Measurements from ENCODE around the gene TCTN2. TPM values are rescaled to one million over a fixed set of nuclear protein-coding genes. Genes with fewer than 3 reads are reported as not detected.

TCTN2 gene
- total RNA-seq, result 1 to 10 TPM; 3.8 to 4.1 TPM

DNA sequence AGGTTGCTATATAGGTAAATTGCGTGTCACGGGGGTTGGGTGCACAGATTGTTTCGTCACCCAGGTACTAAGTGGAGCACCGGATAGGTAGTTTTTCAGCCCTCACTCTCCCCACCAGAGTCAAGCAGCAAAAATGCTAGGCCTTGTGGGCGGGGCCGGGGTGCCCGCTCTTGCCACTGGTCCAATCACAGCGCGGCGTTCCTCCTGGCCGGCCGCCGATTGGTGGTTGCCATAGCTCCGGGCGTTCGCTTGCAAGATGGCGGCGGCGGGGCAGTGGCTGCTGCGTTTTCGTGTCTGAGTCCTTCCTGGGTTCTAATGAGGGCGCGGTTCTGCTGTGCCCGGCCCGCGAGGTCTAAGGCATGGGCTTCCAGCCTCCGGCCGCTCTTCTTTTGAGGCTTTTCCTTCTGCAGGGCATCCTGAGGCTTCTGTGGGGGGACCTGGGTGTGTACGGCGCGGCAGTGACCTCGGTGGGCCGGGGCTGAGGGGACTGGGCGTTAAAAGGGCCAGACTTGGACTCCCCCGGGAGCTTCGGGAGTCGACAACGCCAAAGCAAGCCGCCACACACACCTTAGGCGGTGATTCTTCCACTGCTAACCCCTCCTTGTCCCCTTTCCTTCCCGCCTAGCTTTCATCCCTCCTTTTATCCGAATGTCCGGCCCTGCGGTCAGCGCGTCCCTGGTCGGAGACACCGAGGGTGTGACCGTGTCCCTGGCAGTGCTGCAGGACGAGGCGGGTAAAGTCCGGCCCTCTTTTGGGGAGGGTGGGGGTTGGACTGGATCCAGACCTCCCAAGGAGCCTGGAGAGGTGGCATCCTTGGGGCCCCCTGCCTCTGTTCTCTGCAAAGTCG is at the start of gene TCTN2:
Gene TCTN2, plus strand, starts transcription at position 232 of the 847 bp plus-strand sequence. Its CDS starts 128 bp downstream, at position 360.
- ATAC-seq (ENCODE audit: low read depth), result peak; percentile 99
- H3K9me3 Mint-ChIP-seq, result no peaks in the 10 kb centered on the region
- H3K4me3 Mint-ChIP-seq, result peak within 1 kb of the TSS; percentile 84
- no peaks in the 10 kb centered on the region for H3K27me3 Mint-ChIP-seq
- no peaks in the 10 kb centered on the region for H3K4me1 Mint-ChIP-seq
- H3K27ac Mint-ChIP-seq, result peak within 1 kb of the TSS; percentile 62
- no peaks in the 10 kb centered on the region for H3K36me3 Mint-ChIP-seq
- POLR2A ChIA-PET, result interaction anchor here (1.0 to 2.0 kb wide), 2 partner anchors 11 to 41 kb away, joined by 4 to 8 read pairs; partner anchors contain the start of gene ATP6V0A2
- peak; percentile 95 for DNase-seq

GRCh38 chr12:123621619-123622530 is 49.0 kb upstream of the TCTN2 start:
- DNase-seq (no peak), ATAC-seq (ENCODE audit: low read depth) (no peak)
- Mint-ChIP-seq H3K27ac (no peak overlapping the region), H3K36me3 (peaks cover 37% of the 10 kb centered on the region), H3K27me3 (no peaks in the 10 kb centered on the region), H3K4me3 (no peak overlapping the region), H3K4me1 (peaks cover 3% of the 10 kb centered on the region), H3K9me3 (no peaks in the 10 kb centered on the region)
- POLR2A ChIA-PET, result interaction anchor here (0.7 kb wide), 1 partner anchor 20 kb away, joined by 3 read pairs; the partner anchor contains the start of gene DDX55

GRCh38 chr12:123633379-123634141 is 37.4 kb upstream of the TCTN2 start, which contains the start of the genes EIF2B1 and GTF2H3:
TSS of gene EIF2B1 (minus strand) at chr12:123633686. CDS start at chr12:123633557, 129 bp downstream.
TSS of gene GTF2H3 (plus strand) at chr12:123633829. CDS start at chr12:123633860, 31 bp downstream.
- peak within 1 kb of the TSS; percentile 97 for H3K4me3 Mint-ChIP-seq
- peaks cover 12% of the 10 kb centered on the region for H3K36me3 Mint-ChIP-seq
- H3K4me1 Mint-ChIP-seq, result peaks cover 23% of the 10 kb centered on the region
- POLR2A ChIA-PET, result interaction anchor here (1.2 to 2.0 kb wide), 3 partner anchors 32 to 268 kb away, joined by 4 to 8 read pairs (median 7); partner anchors contain the start of genes ATP6V0A2 and DDX55
- ATAC-seq (ENCODE audit: low read depth) (peak; percentile 97), DNase-seq (peak; percentile 95)
- no peaks in the 10 kb centered on the region for H3K27me3 Mint-ChIP-seq
- H3K9me3 Mint-ChIP-seq, result no peaks in the 10 kb centered on the region
- H3K27ac Mint-ChIP-seq, result peak within 1 kb of the TSS; percentile 98

- no peaks in the 10 kb centered on the region for H3K27me3 Mint-ChIP-seq
- peak overlapping the region; percentile 98 for H3K27ac Mint-ChIP-seq
- H3K4me1 Mint-ChIP-seq, result peaks cover 21% of the 10 kb centered on the region
- H3K4me3 Mint-ChIP-seq, result peak overlapping the region; percentile 97
- peaks cover 8% of the 10 kb centered on the region for H3K36me3 Mint-ChIP-seq
- H3K9me3 Mint-ChIP-seq, result no peaks in the 10 kb centered on the region
- DNase-seq, result peak; percentile 33
- POLR2A ChIA-PET, result interaction anchor here (0.5 to 2.0 kb wide), 6 partner anchors 9 to 401 kb away, joined by 3 to 8 read pairs (median 4); partner anchors contain the start of genes ATP6V0A2, DDX55, MPHOSPH9 and MTRFR
- ATAC-seq (ENCODE audit: low read depth), result no peak
Observed at GRCh38 chr12:123634142-123634561, 36.8 kb upstream of the TCTN2 start.

DNA sequence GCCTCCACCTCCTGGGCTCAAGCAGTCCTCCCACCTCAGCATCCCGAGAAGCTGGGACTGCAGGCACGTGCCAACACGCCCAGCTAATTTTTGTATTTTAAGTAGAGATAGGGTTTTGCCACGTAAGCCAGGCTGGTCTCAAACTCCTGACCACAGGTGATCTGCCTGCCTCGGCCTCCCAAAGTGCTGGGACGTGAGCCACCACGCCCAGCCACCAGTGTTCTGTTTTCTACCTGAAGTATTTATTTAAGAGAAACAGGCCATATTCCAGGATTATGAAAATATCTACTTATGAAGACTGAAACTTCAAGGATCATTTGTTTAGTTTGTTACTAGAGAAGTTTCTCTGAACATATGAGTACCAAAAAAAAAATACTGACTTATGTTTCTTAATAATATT is 27.0 kb upstream of the TCTN2 start:
- Mint-ChIP-seq H3K4me1 (peaks cover 2% of the 10 kb centered on the region), H3K36me3 (peaks cover 16% of the 10 kb centered on the region), H3K27me3 (no peaks in the 10 kb centered on the region), H3K27ac (no peak overlapping the region), H3K9me3 (no peaks in the 10 kb centered on the region), H3K4me3 (no peak overlapping the region)
- DNase-seq (no peak), ATAC-seq (ENCODE audit: low read depth) (no peak)
- POLR2A ChIA-PET, result no interaction called here

- POLR2A ChIA-PET, result no interaction called here
- no peak overlapping the region for H3K27ac Mint-ChIP-seq
- no peak overlapping the region for H3K4me3 Mint-ChIP-seq
- DNase-seq, result no peak
- ATAC-seq (ENCODE audit: low read depth), result no peak
- H3K36me3 Mint-ChIP-seq, result peaks cover 14% of the 10 kb centered on the region
- peaks cover 2% of the 10 kb centered on the region for H3K4me1 Mint-ChIP-seq
- no peaks in the 10 kb centered on the region for H3K27me3 Mint-ChIP-seq
- no peaks in the 10 kb centered on the region for H3K9me3 Mint-ChIP-seq
Observed at GRCh38 chr12:123645380-123645779, 25.5 kb upstream of the TCTN2 start.

DNA sequence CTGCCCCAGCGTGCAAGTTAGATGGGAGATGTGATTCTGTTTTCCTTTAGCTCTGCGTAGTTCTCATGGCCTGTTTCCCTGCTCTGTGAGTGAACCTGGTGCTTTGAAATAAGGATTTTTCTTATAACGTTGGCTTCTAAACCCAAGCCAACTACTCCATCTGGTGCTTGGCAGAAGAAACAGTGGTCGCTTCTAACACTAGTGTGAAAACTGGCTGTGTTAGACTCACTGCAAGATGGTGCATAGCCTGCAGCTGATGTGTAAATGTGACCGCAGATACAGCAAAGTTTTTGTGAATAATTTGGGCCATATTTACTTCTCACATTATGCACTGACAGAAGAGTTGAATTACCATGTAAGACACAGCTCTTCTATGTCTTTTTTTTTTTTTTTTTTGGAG is 25.0 kb upstream of the TCTN2 start:
- no peaks in the 10 kb centered on the region for H3K27me3 Mint-ChIP-seq
- peaks cover 2% of the 10 kb centered on the region for H3K4me1 Mint-ChIP-seq
- no peak overlapping the region for H3K4me3 Mint-ChIP-seq
- ATAC-seq (ENCODE audit: low read depth) (no peak), DNase-seq (no peak)
- POLR2A ChIA-PET, result no interaction called here
- peaks cover 16% of the 10 kb centered on the region for H3K36me3 Mint-ChIP-seq
- H3K9me3 Mint-ChIP-seq, result no peaks in the 10 kb centered on the region
- no peak overlapping the region for H3K27ac Mint-ChIP-seq

DNA sequence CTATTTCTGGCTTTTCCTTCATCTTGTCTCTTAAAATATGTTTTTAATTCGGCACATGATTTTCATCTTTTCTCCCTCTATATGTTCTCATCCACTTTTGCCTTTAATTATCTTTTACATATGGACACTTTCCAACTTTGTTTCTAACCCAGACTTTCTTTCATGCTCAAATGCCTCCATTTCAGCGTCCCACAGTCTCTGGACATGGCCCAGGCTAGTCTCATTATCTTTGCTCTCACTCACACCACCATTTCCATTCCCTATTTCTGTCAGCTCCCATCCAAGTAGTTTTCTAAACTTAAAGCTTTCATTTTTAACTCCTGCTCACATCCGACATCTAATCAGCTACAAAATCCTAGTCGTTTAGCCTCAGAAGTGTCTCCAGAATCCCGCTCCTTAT is 22.5 kb upstream of the TCTN2 start:
- no peaks in the 10 kb centered on the region for H3K27me3 Mint-ChIP-seq
- H3K4me1 Mint-ChIP-seq, result peaks cover 2% of the 10 kb centered on the region
- DNase-seq (no peak), ATAC-seq (ENCODE audit: low read depth) (no peak)
- peaks cover 22% of the 10 kb centered on the region for H3K36me3 Mint-ChIP-seq
- H3K9me3 Mint-ChIP-seq, result no peaks in the 10 kb centered on the region
- H3K27ac Mint-ChIP-seq, result no peak overlapping the region
- no peak overlapping the region for H3K4me3 Mint-ChIP-seq
- POLR2A ChIA-PET, result no interaction called here

GRCh38 chr12:123654129-123654701 is 16.7 kb upstream of the TCTN2 start:
- POLR2A ChIA-PET, result interaction anchor here (0.6 kb wide), 1 partner anchor 455 kb away, joined by 4 read pairs; no protein-coding TSS in a partner anchor
- DNase-seq (no peak), ATAC-seq (ENCODE audit: low read depth) (no peak)
- Mint-ChIP-seq H3K36me3 (peaks cover 17% of the 10 kb centered on the region), H3K27ac (no peak overlapping the region), H3K4me1 (peaks cover 6% of the 10 kb centered on the region), H3K9me3 (no peaks in the 10 kb centered on the region), H3K27me3 (no peaks in the 10 kb centered on the region), H3K4me3 (no peak overlapping the region)

- Mint-ChIP-seq H3K9me3 (no peaks in the 10 kb centered on the region), H3K4me3 (no peak overlapping the region), H3K27me3 (no peaks in the 10 kb centered on the region), H3K27ac (no peak overlapping the region), H3K4me1 (peaks cover 14% of the 10 kb centered on the region), H3K36me3 (peaks cover 23% of the 10 kb centered on the region)
- DNase-seq, result no peak
- POLR2A ChIA-PET, result no interaction called here
- ATAC-seq (ENCODE audit: low read depth), result no peak
Observed at GRCh38 chr12:123655420-123655819, 15.5 kb upstream of the TCTN2 start.

DNA sequence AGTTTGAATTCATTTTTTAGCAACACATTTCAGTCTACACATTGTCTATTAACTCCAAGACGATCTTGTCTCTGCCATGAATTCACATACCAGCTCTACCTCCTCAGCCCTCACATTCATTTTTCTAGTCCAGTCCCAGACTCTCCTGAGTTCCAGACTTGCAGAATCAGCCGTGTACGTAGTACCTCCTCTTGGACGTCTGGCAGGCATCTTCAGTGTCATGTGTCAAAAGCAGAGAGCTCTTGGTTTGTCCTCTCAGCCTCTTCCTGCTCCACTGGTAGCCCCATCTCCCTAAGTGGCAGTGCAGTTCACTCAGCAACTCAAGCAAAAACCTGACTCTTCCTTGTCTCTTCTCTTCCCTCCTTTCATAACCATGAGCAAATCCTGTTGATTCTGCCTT is 14.5 kb upstream of the TCTN2 start:
- POLR2A ChIA-PET, result no interaction called here
- Mint-ChIP-seq H3K4me1 (peaks cover 17% of the 10 kb centered on the region), H3K27me3 (no peaks in the 10 kb centered on the region)

DNA sequence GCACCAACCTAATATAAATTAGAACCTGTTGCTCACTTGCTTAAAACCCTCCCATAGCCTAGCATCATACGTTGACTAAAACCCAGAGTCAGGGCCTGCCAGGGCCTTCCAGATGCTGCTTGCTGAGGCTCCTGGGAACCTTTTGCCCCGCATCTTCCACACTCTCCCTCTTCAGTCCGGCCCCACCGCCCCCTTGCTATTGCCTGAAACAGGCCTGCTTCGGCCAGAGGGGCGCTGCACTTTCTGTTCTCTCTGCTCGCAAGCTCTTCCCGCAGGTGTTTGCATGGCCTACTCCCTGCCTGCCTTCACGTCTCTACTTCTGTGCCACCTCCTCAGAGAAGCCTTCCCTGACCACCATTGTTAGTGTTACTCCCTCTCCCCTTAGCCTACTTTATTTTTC is 13.7 kb upstream of the TCTN2 start:
- ATAC-seq (ENCODE audit: low read depth) (no peak), DNase-seq (no peak)
- H3K36me3 Mint-ChIP-seq, result peaks cover 21% of the 10 kb centered on the region
- no peaks in the 10 kb centered on the region for H3K9me3 Mint-ChIP-seq
- POLR2A ChIA-PET, result no interaction called here
- no peak overlapping the region for H3K4me3 Mint-ChIP-seq
- no peaks in the 10 kb centered on the region for H3K27me3 Mint-ChIP-seq
- H3K4me1 Mint-ChIP-seq, result peaks cover 17% of the 10 kb centered on the region
- H3K27ac Mint-ChIP-seq, result peak overlapping the region; percentile 10

More for the DNA sequence above, 14.5 kb upstream of the TCTN2 start:
- no peaks in the 10 kb centered on the region for H3K9me3 Mint-ChIP-seq
- peaks cover 24% of the 10 kb centered on the region for H3K36me3 Mint-ChIP-seq
- ATAC-seq (ENCODE audit: low read depth), result no peak
- no peak overlapping the region for H3K4me3 Mint-ChIP-seq
- peak overlapping the region; percentile 2 for H3K27ac Mint-ChIP-seq
- DNase-seq, result no peak
